Measurements from ENCODE around the gene TSC1. TPM values are rescaled to one million over a fixed set of nuclear protein-coding genes. Genes with fewer than 3 reads are reported as not detected.

The TSC1 gene
- total RNA-seq, 1 donor from 2014 or later, result 26.3 TPM

GRCh38 chr9:132846109-132846917 is 98.1 kb downstream of the TSC1 start:
- no peak overlapping the region for H3K4me3 ChIP-seq (ENCODE audit: low read depth, low read length)
- no peak for DNase-seq (ENCODE audit: low read depth)
- no peak for TF ChIP-seq CTCF (conservative IDR thresholded peaks at IDR 0.05; ENCODE audit: low read depth, low read length)

- no peak for TF ChIP-seq CTCF (conservative IDR thresholded peaks at IDR 0.05; ENCODE audit: low read depth, low read length)
- H3K4me3 ChIP-seq (ENCODE audit: low read depth, low read length), result no peak overlapping the region
- no peak for DNase-seq (ENCODE audit: low read depth)
Observed at GRCh38 chr9:132842124-132843044, 102.0 kb downstream of the TSC1 start.

Other genes with a start within 250 kb of the TSC1 start
- 0.14 and 0.46 TPM in 2 replicates for gene AK8, start 66.3 kb downstream of the TSC1 start, total RNA-seq
- 2.0 and 5.2 TPM in 2 replicates for gene SPACA9, start 65.7 kb downstream of the TSC1 start, total RNA-seq
- not detected in 2 replicates for gene GFI1B, start 34.1 kb upstream of the TSC1 start, total RNA-seq
- gene GTF3C5, start 86.4 kb upstream of the TSC1 start, total RNA-seq, result 112 and 121 TPM in 2 replicates
- gene CEL, start 117.4 kb upstream of the TSC1 start, total RNA-seq, result 0.36 and 0.58 TPM in 2 replicates
- 18.2 and 39.0 TPM in 2 replicates for gene RALGDS, start 176.6 kb upstream of the TSC1 start, total RNA-seq
- 9.8 and 10.0 TPM in 2 replicates for gene GBGT1, start 219.3 kb upstream of the TSC1 start, total RNA-seq

Data from epithelial cell of proximal tubule (primary cell).